Measurements from ENCODE around the gene ELOVL3. TPM values are rescaled to one million over a fixed set of nuclear protein-coding genes. Genes with fewer than 3 reads are reported as not detected.

Gene ELOVL3
- total and polyA plus RNA-seq, 2 of the 13 experiments (the other 11 are each of a cell fraction or from before 2014, with no cell fraction given), result 0.58 to 0.69 TPM

GRCh38 chr10:102245082-102245931, 19.2 kb downstream of the ELOVL3 start, which contains the start of gene GBF1 (continued):
- TF ChIP-seq ARID5B (CRISPR knock-in tag; IDR thresholded peaks at IDR 0.05) (peak; percentile 16; the same call in 1 of the 2 replicates), THAP11 (CRISPR knock-in tag; IDR thresholded peaks at IDR 0.05) (peak; percentile 86), ZNF672 (CRISPR knock-in tag; IDR thresholded peaks at IDR 0.05) (no peak), ZBTB44 (CRISPR knock-in tag; IDR thresholded peaks at IDR 0.05) (no peak), HIVEP1 (CRISPR knock-in tag; IDR thresholded peaks at IDR 0.05) (no peak), ZNF724P (CRISPR knock-in tag; IDR thresholded peaks at IDR 0.05; ENCODE audit: borderline replicate concordance) (no peak), HMGXB4 (CRISPR knock-in tag; IDR thresholded peaks at IDR 0.05; ENCODE audit: borderline replicate concordance in 1 of 2, low read depth in 1 of 2) (peak in 1 of 2 experiments; percentile 21; a peak in 1 of 4 replicates), ZUFSP (CRISPR knock-in tag; IDR thresholded peaks at IDR 0.05; ENCODE audit: borderline replicate concordance) (no peak), ARNT (IDR thresholded peaks at IDR 0.05) (no peak), ZMYM4 (CRISPR knock-in tag; IDR thresholded peaks at IDR 0.05) (no peak; the same call in none of the 2 replicates), SATB2 (CRISPR knock-in tag; IDR thresholded peaks at IDR 0.05) (0 out of 2 replicates have a peak, but pooled peaks have one; percentile 29), ZNF580 (CRISPR knock-in tag; IDR thresholded peaks at IDR 0.05; ENCODE audit: borderline replicate concordance, low read depth) (peak; percentile 68; the same call in 1 of the 2 replicates)

Measured in HepG2 (cell line).